Vagina (tissue), 2 donors: Measurements from ENCODE around the gene PCDHB14.

Source experiments
- POLR2A ChIP-seq, 2 donors: fragments of 450-650 bp; IDR thresholded peaks; one replicate each; pipeline ENCODE4 v1.6.1; 2017; ENCODE audit warnings: antibody characterized with exemption in 2 of 2, mild to moderate bottlenecking in 2 of 2, moderate library complexity in 2 of 2
- POLR2AphosphoS5 ChIP-seq, 2 donors: sonication (generic); formaldehyde crosslinking; IDR thresholded peaks; one replicate each; pipeline ENCODE4 v1.9.0; 2017; ENCODE audit warnings: antibody characterized with exemption in 2 of 2, mild to moderate bottlenecking in 2 of 2, low read depth in 1 of 2; ENCODE audit not compliant: insufficient read depth in 1 of 2
- TF ChIP-seq, protein P1 (sequence below), 3 experiments: fragments of 450-650 bp in 2 of 3; fragments of 200-600 bp in 1 of 3; sonication (generic) in 1 of 3; IDR thresholded peaks; one replicate each; pipeline ENCODE4 v1.5.1; 2017 to 2019; ENCODE audit warnings: antibody characterized with exemption in 3 of 3, mild to moderate bottlenecking in 2 of 3, moderate library complexity in 2 of 3

GRCh38 chr5:141186897-141187512, 36.1 kb upstream of the PCDHB14 start, which contains the start of gene PCDHB9:
- TF ChIP-seq POLR2A (IDR thresholded peaks at IDR 0.05) (no peak), POLR2AphosphoS5 (IDR thresholded peaks at IDR 0.05; ENCODE audit: insufficient read depth in 1 of 2, low read depth in 1 of 2) (no peak)
- TF ChIP-seq, protein P1, sequence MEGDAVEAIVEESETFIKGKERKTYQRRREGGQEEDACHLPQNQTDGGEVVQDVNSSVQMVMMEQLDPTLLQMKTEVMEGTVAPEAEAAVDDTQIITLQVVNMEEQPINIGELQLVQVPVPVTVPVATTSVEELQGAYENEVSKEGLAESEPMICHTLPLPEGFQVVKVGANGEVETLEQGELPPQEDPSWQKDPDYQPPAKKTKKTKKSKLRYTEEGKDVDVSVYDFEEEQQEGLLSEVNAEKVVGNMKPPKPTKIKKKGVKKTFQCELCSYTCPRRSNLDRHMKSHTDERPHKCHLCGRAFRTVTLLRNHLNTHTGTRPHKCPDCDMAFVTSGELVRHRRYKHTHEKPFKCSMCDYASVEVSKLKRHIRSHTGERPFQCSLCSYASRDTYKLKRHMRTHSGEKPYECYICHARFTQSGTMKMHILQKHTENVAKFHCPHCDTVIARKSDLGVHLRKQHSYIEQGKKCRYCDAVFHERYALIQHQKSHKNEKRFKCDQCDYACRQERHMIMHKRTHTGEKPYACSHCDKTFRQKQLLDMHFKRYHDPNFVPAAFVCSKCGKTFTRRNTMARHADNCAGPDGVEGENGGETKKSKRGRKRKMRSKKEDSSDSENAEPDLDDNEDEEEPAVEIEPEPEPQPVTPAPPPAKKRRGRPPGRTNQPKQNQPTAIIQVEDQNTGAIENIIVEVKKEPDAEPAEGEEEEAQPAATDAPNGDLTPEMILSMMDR (IDR thresholded peaks at IDR 0.05): no peak
